ENCODE data around the gene AP3B1.

AP3B1 gene

GRCh38 chr5:78289911-78290310 is 4.6 kb downstream of the AP3B1 start:
- DNase-seq = no peak

- DNase-seq = no peak
Measured at GRCh38 chr5:78288246-78288645, 6.3 kb downstream of the AP3B1 start.

GRCh38 chr5:78287833-78288232 is 6.7 kb downstream of the AP3B1 start:
- DNase-seq = no peak

- no peak for DNase-seq
Measured at GRCh38 chr5:78287169-78287568, 7.3 kb downstream of the AP3B1 start.

GRCh38 chr5:78286290-78286689 is 8.2 kb downstream of the AP3B1 start:
- no peak for DNase-seq

GRCh38 chr5:78283802-78284201 is 10.7 kb downstream of the AP3B1 start:
- DNase-seq = no peak

- no peak for DNase-seq
Measured at GRCh38 chr5:78283105-78283504, 11.4 kb downstream of the AP3B1 start.

GRCh38 chr5:78280261-78280660 is 14.2 kb downstream of the AP3B1 start:
- DNase-seq = no peak

GRCh38 chr5:78279194-78279593 is 15.3 kb downstream of the AP3B1 start:
- DNase-seq = no peak

- no peak for DNase-seq
Measured at GRCh38 chr5:78277715-78278114, 16.8 kb downstream of the AP3B1 start.

GRCh38 chr5:78275998-78276543 is 18.4 kb downstream of the AP3B1 start:
- no peak for DNase-seq

- no peak for DNase-seq
Measured at GRCh38 chr5:78274540-78275197, 19.8 kb downstream of the AP3B1 start.

GRCh38 chr5:78273436-78273835 is 21.1 kb downstream of the AP3B1 start:
- DNase-seq = no peak

GRCh38 chr5:78271766-78272165 is 22.7 kb downstream of the AP3B1 start:
- DNase-seq = no peak

- no peak for DNase-seq
Measured at GRCh38 chr5:78269088-78269703, 25.3 kb downstream of the AP3B1 start.

GRCh38 chr5:78268356-78268755 is 26.1 kb downstream of the AP3B1 start:
- no peak for DNase-seq

GRCh38 chr5:78265163-78265562 is 29.3 kb downstream of the AP3B1 start:
- DNase-seq = no peak

- DNase-seq = no peak
Measured at GRCh38 chr5:78264600-78264999, 29.9 kb downstream of the AP3B1 start.

GRCh38 chr5:78260771-78261170 is 33.7 kb downstream of the AP3B1 start:
- no peak for DNase-seq

- no peak for DNase-seq
Measured at GRCh38 chr5:78253201-78253600, 41.3 kb downstream of the AP3B1 start.

- DNase-seq = no peak
Measured at GRCh38 chr5:78252715-78253114, 41.8 kb downstream of the AP3B1 start.

GRCh38 chr5:78251663-78252284 is 42.7 kb downstream of the AP3B1 start:
- DNase-seq = no peak

GRCh38 chr5:78245136-78245535 is 49.4 kb downstream of the AP3B1 start:
- DNase-seq = no peak

- no peak for DNase-seq
Measured at GRCh38 chr5:78243639-78244038, 50.9 kb downstream of the AP3B1 start.

All from activated CD4-positive, alpha-beta T cell treated with anti-CD3 and anti-CD28 coated beads, Interleukin-2, amount 50 U/mL, for 48 hours (primary cell).